ENCODE measurements around the gene GSTT4.

- TF ChIP-seq CTCF (IDR thresholded peaks at IDR 0.05; ENCODE audit: borderline replicate concordance, extremely low read depth, low read length, poor library complexity, severe bottlenecking) (no peak), EZH2 (IDR thresholded peaks at IDR 0.05; ENCODE audit: borderline replicate concordance, low read depth, low read length, severe bottlenecking) (no peak)
Observed at GRCh38 chr22:24011735-24012068, 6.4 kb upstream of the GSTT4 start.
